ENCODE results near the gene OSTM1.

Gene OSTM1, protein sequence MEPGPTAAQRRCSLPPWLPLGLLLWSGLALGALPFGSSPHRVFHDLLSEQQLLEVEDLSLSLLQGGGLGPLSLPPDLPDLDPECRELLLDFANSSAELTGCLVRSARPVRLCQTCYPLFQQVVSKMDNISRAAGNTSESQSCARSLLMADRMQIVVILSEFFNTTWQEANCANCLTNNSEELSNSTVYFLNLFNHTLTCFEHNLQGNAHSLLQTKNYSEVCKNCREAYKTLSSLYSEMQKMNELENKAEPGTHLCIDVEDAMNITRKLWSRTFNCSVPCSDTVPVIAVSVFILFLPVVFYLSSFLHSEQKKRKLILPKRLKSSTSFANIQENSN

GRCh38 chr6:108074359-108075144 is at the start of gene OSTM1:
Gene OSTM1, minus strand, starts transcription at chr6:108074741. Its CDS starts 90 bp downstream, at chr6:108074651.
- peak; percentile 77 to 82 for DNase-seq

DNA sequence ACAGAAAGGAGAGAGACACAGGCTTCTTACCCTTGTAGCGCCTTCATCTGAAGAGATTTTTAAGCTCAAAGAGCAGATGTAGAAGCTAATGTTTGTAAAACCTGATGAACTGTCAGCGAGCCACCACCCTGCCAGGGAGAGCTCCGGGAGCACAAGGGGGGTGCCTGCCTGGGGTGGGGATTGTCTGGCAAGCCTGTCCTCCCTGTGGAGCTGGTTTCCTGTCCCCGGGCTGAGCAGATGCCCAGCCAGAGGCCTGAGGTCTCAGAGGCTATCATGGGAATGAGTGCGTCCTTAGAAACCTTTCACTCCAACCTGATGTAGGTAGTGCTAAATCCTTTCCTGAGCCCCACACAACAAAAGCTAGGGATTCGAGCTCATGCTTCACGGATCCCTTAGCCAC is 49.4 kb upstream of the OSTM1 start:
- DNase-seq = no peak

DNA sequence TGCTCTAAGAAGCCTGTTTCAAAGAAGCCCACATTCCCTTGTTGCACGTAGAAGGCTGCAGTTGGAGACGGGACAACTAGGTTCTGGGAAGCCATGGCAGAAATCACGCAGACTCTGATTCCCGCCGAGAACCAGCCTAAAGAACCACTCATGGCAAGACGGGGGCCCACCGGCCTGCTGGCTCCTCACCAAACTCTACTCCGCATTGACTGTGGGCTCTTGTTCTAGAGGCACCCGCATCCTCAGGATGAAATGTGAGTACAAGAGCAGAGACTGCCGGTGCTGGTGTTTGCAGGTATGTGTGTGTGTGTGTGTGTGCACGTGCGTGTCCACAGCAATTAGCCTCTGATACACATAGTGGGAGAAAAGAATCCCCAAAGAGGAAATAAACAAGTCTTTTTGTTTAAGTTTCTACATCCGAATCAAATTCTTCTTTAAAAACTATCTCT is 49.0 kb upstream of the OSTM1 start:
- no peak for DNase-seq

DNA sequence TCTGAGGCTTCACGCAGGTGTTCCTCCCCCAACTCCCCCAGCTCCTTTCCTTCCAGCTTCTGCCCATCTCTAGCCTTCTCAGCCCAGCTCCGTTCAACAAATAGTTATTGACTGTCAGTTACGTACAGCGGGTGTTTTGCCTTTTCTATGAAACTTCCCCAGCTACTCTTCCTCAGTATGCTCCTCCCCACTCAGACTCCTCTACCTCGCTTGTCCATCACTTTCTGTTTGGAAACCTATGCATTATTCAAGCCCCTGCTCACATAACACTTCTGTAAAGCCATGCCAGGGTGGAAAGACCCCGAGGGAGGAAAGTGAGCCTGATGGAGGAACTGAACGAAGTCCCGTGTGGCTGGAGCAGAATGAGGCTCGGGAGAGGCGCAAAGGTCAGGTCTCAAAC is 47.1 kb upstream of the OSTM1 start:
- no peak for DNase-seq

- no peak for DNase-seq
These were observed 45.8 kb upstream of the OSTM1 start for GRCh38 chr6:108120311-108120710.

DNA sequence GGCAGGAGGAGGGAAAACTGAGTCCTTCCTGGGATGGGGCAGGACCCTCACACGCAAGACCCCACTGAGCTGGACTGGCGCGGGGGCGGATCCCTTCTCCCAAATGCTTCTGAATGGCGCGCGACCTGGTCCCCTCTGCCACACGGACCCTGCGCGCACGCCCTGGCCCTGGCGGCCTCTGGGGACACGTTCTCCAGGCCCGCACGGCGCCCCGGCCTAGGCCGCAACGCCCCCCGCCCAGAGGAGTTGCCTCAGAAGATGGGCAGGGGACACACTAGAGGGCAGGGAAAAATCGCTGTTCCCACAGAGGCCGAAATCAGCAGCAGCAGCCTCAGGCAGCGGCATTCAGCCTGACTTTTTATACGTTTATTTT is 45.2 kb upstream of the OSTM1 start:
- DNase-seq = no peak

GRCh38 chr6:108118810-108119768 is 44.5 kb upstream of the OSTM1 start:
- DNase-seq = no peak

DNA sequence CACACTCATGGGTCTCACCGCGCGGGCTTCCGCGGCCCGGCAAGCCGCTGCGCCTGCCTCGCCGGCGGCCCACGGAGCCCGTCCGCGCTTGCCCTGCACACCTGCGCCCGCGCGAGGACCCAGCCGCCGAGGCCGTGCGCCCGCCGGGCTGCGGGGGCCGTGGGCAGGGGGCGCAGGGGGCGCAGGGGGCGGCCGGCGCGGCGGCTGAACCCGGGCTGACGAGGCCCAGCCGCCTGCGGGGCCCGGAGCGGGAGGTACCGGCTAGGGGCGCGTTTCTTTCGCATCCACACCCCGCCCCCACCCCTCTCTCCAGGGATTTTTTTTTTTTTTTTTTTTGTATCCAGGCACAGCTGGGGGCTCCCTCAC is 43.8 kb upstream of the OSTM1 start:
- DNase-seq = no peak

GRCh38 chr6:108117427-108118358 is 43.2 kb upstream of the OSTM1 start:
- peak in 1 of 2 experiments; percentile 43 for DNase-seq

- DNase-seq = no peak
These were observed 42.2 kb upstream of the OSTM1 start for GRCh38 chr6:108116546-108117426.

DNA sequence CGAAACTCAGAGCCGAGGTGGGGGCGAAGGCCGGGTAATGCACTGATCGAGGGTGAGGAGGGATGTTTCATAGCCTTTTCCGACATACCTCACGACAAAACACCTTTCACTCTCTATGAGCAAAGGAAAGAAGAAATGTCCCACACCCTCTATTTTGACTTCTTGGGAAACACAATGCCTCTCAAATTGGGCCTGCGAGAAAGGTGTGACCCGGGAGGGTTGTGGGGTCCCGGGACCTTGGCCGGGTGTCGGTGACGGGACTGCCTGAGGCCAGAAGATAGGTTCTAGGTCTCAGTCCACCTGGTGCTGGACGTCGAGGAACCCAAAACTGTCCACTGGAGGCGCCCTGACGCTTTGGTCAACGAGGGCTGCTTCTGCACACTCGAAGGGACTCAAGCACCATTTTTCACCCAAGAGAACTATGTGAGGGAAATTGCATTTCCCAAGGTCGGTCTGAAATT is 41.1 kb upstream of the OSTM1 start:
- no peak for DNase-seq

- no peak for DNase-seq
These were observed 40.5 kb upstream of the OSTM1 start for GRCh38 chr6:108114841-108115597.

GRCh38 chr6:108113557-108114519 is 39.3 kb upstream of the OSTM1 start:
- peak in 1 of 2 experiments; percentile 58 for DNase-seq

DNA sequence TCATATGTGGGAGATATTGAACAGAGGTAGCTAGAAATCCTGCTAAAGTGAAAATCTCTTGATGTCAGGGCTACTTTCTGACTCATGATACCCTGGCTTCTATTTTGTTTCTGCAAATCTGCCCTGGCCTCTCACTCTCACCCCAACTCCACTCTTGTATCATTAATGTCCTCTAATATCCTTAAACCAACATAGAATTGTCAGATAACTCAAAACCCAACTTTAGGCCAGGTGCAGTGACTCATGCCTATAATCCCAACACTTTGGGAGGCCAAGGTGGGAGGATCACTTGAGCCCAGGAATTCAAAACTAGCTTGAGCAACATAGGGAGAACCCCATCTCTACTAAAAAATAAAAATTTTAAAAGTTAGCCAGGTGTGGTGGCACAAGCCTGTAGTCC is 33.8 kb upstream of the OSTM1 start:
- no peak for DNase-seq

DNA sequence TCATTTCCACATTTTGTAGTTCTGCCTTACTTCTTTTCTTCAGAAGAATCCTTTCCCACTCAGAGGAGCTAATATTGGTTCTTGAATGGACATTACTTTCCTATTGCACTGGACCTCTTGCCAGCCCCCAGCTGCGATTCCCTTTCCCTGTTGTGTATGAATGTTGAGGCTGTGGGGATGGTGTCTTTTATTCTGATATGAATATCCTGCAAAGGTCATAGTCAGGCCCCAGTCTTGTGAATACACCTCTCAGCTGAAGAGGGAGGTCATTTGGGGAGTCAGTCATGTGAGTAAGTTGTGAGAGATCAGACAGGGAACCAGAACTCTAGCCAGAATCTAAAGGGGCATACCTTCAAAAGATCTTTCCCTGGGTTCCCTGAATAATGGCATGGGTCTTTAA is 32.6 kb upstream of the OSTM1 start:
- DNase-seq = no peak

GRCh38 chr6:108106694-108107093 is 32.2 kb upstream of the OSTM1 start:
- DNase-seq = no peak

- no peak for DNase-seq
These were observed 31.7 kb upstream of the OSTM1 start for GRCh38 chr6:108106261-108106660.

DNA sequence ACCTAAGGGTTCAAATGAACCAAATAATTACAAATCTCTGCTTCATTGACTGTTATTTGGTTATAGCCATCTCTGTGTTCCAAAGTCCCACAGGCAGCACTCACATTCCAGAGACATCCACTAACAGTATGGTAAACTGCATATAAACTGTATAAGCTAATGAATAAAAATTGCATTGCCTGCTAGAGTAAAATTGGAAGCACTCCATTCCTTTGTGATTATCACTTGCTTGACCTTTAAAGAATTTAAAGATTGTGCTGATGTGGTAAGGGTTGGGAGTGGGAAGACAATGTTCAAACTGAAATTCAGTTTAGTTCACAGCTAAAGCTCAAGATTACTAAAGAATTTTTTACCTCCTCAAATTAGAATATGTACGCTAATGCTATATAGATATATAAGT is 31.0 kb upstream of the OSTM1 start:
- DNase-seq = no peak

GRCh38 chr6:108102965-108103364 is 28.4 kb upstream of the OSTM1 start:
- DNase-seq = no peak
